ENCODE data around the gene TICRR.
"Not testable (repeated sequence)": the region's sequence is repeated elsewhere in the genome, so short reads cannot be mapped to it uniquely, and the experiment has no call there.

Gene TICRR

DNA sequence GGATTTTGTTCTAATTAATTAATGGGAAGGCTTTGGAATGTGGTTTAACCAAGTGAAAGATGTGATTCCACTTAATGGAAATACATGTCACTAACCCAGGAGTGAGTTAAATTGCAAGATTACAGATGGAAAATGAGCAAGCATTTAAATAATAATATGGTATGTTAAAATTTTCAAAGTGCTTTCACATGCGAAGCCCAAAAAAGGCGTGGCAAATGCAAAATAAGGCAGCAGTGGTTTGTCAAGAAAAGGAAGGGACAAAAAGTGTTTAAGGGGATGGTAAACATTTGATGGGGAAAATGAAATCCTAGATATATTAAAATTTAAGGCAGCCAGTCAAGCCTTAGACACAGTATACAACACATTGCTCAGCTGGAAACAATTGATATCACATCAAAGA is 2.9 kb downstream of the TICRR start:
- CTCF ChIA-PET, result interaction anchor here (1.1 kb wide), 1 partner anchor 41 kb away, joined by 3 read pairs; no protein-coding TSS in a partner anchor

DNA sequence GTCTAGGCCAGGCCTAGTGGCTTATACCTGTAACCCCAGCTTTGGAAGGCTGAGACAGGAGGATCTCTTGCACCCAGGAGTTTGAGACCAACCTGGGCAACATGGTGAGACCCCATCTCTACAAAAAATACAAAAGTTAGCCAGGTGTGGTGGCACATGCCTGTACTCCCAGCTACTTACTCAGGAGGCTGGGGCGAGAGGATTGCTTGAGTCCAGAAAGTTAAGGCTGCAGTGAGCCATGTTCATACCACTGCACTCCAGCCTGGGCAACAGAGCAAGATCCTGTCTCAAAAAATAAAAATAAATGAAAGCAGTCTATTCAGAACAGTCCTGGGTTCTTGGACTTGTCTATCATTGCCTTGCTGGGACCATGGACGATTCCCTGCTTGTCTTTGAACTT is 5.5 kb downstream of the TICRR start:
- POLR2A ChIA-PET, result interaction anchor here (0.7 kb wide), 1 partner anchor 425 kb away, joined by 3 read pairs; no protein-coding TSS in a partner anchor
- CTCF ChIA-PET; DNase-seq (ENCODE audit: extremely low spot score): not testable (repeated sequence)

More for the DNA sequence above, 2.9 kb downstream of the TICRR start:
- POLR2A ChIA-PET, result no interaction called here
- DNase-seq (ENCODE audit: extremely low spot score), result no peak
- TF ChIP-seq, protein P1, sequence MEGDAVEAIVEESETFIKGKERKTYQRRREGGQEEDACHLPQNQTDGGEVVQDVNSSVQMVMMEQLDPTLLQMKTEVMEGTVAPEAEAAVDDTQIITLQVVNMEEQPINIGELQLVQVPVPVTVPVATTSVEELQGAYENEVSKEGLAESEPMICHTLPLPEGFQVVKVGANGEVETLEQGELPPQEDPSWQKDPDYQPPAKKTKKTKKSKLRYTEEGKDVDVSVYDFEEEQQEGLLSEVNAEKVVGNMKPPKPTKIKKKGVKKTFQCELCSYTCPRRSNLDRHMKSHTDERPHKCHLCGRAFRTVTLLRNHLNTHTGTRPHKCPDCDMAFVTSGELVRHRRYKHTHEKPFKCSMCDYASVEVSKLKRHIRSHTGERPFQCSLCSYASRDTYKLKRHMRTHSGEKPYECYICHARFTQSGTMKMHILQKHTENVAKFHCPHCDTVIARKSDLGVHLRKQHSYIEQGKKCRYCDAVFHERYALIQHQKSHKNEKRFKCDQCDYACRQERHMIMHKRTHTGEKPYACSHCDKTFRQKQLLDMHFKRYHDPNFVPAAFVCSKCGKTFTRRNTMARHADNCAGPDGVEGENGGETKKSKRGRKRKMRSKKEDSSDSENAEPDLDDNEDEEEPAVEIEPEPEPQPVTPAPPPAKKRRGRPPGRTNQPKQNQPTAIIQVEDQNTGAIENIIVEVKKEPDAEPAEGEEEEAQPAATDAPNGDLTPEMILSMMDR (IDR thresholded peaks at IDR 0.05; ENCODE audit: control extremely low read depth, extremely low read depth, low read depth, missing control alignments), result no peak

DNA sequence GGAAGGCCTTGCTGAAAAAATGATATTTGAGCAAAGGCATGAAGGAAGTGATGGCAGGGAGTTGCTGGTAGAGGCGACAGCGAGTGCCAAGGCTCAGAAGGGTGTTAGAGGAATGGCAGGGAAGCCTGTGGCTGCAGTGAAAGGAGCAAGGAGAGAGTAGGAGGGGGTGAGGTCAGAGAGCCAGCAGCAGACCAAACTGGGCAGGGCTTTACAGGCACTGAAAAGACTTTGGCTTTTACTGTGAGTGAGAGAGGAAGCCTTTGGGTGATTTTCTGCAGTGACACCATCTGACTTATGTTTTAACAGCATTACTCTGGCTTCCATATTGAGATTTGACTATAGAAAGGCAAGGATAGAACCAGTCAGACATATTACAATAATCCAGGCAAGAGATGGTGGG is 11.4 kb downstream of the TICRR start:
- TF ChIP-seq, protein P1 (IDR thresholded peaks at IDR 0.05; ENCODE audit: control extremely low read depth, extremely low read depth, low read depth, missing control alignments), result no peak
- POLR2A ChIA-PET, result no interaction called here
- CTCF ChIA-PET, result interaction anchor here (1.6 kb wide), 1 partner anchor 228 kb away, joined by 7 read pairs; no protein-coding TSS in a partner anchor
- DNase-seq (ENCODE audit: extremely low spot score), result no peak

DNA sequence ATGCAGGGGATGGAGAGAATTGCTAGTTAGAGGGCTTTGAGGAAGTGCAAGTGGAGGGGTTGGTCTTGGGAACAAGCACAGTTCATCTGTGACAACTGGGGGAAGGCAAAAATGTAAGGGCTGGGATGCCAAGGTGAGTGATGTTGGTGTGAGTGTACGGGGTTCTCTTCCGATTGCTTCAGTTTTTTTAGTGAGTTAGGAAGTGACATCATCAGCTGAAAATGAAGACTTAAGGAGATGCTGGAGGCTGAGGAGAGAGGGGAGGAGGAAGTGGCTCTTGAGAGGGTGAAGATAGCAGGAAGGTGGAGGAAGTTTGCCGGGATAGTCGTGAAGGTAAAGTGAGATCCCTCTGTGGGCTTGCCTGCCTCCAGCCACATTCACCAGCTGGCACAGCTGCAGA is 12.7 kb downstream of the TICRR start:
- TF ChIP-seq, protein P1 (IDR thresholded peaks at IDR 0.05; ENCODE audit: control extremely low read depth, extremely low read depth, low read depth, missing control alignments), result no peak
- DNase-seq (ENCODE audit: extremely low spot score), result no peak
- POLR2A ChIA-PET, result interaction anchor here (0.8 to 1.1 kb wide), 2 partner anchors 13 kb away, joined by 3 to 8 read pairs; partner anchors contain the start of gene TICRR
- CTCF ChIA-PET, result interaction anchor here (1.1 kb wide), 1 partner anchor 29 kb away, joined by 3 read pairs; no protein-coding TSS in a partner anchor

DNA sequence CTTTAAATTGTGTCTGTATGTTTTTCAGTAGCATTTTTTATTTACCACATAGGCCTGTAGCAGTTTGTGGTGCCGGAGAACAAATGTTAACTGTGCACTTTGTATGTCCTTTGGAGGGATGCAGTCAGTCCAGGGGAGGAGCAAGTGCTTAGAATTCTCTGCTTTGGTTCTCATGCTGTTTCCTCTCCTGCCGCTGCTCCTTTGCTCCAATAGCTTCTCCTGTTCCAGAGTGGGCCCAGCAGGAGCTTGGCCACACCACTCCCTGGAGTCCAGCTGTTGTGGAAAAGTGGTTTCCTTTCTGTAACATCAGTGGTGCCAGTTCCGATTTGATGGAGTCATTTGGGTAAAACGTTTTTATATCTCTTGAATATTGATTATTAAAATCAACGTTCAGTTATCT is 16.6 kb downstream of the TICRR start:
- POLR2A ChIA-PET, result no interaction called here
- CTCF ChIA-PET, result interaction anchor here (1.1 kb wide), 1 partner anchor 11 kb away, joined by 3 read pairs; no protein-coding TSS in a partner anchor
- DNase-seq (ENCODE audit: extremely low spot score), result no peak
- TF ChIP-seq, protein P1 (IDR thresholded peaks at IDR 0.05; ENCODE audit: control extremely low read depth, extremely low read depth, low read depth, missing control alignments), result no peak

DNA sequence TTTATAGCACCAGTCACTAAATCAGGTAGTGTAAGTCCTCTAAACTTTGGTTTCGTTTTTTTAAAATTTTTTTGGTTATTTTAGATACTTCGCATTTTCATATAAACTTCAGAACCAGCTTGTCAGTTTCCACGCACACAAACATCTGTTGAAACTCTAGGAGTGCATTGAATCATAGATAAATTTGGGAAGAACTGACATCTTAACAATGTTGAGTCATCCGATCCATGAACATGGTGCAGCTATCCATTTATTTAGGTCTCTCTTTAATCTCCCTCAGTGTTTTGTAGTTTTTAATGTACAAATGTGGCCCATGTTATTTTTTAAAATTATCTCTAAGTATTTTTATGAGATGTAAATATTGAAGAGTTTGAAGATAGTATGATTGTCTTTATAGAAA is 17.7 kb downstream of the TICRR start:
- DNase-seq (ENCODE audit: extremely low spot score), result no peak
- ChIA-PET CTCF (interaction anchor here (1.2 to 1.3 kb wide), 2 partner anchors 9 kb away, joined by 3 read pairs; no protein-coding TSS in a partner anchor), POLR2A (no interaction called here)
- TF ChIP-seq, protein P1 (IDR thresholded peaks at IDR 0.05; ENCODE audit: control extremely low read depth, extremely low read depth, low read depth, missing control alignments), result no peak

DNA sequence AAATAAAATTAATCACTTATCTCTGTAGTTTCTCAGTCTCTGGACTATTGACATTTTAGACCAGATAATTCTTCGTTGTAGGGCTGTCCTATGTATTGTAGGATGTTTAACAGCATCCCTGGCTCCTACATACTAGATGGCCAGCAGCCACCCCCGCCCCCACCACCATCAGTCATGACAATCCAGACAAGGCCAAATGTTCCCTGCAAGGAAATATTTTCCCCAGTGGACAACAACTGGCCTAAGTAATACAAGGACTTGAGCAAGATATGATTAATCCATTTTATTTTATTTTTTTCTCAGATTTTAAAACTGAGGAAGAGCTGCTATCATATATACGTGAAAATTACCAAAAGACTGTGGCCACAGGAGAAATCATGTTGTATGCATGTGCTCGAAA is 23.8 kb downstream of the TICRR start:
- CTCF ChIA-PET, result interaction anchor here (1.0 to 4.3 kb wide), 2 partner anchors 12 to 53 kb away, joined by 4 to 22 read pairs; no protein-coding TSS in a partner anchor
- TF ChIP-seq, protein P1 (IDR thresholded peaks at IDR 0.05; ENCODE audit: control extremely low read depth, extremely low read depth, low read depth, missing control alignments), result no peak
- no peak for DNase-seq (ENCODE audit: extremely low spot score)
- POLR2A ChIA-PET, result no interaction called here

Measured in GM10248 (cell line).